ENCODE data around the gene CCDC169.

The CCDC169 gene

GRCh38 chr13:36188441-36188840, 109.2 kb downstream of the CCDC169 start:
- H3K4me3 ChIP-seq (replicated peaks; ENCODE audit: low read depth, low read length): no peak overlapping the region
- no peak for TF ChIP-seq CTCF (IDR thresholded peaks at IDR 0.05; ENCODE audit: low read depth, low read length, missing control alignments)
- DNase-seq (ENCODE audit: extremely low read depth, low read depth): no peak

DNA sequence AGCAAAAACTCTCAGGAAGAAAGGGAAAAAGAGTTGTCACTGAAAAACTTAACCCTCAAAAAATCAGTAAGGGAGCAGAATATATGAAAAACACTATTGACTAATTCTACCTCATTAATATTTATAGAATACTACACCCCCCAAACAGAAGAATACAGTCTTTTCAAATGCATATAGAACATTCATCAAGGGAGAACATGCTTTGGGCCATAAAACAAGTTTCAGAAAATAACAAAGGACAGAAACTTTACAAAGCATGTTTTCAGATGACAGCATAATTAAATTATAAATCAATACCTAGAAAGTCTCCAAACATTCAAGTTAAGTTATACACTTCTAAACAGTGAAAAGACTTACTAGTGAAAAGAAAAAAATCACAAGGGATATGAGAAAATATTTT, 113.7 kb downstream of the CCDC169 start:
- DNase-seq (ENCODE audit: extremely low read depth, low read depth): no peak
- H3K4me3 ChIP-seq (replicated peaks; ENCODE audit: low read depth, low read length): no peak overlapping the region
- no peak for TF ChIP-seq CTCF (IDR thresholded peaks at IDR 0.05; ENCODE audit: low read depth, low read length, missing control alignments)
